Measurements from ENCODE around the gene GJC1.

- TF ChIP-seq POLR2AphosphoS5 (IDR thresholded peaks at IDR 0.05; ENCODE audit: low read depth, low read length): no peak
- TF ChIP-seq TEAD4 (IDR thresholded peaks at IDR 0.05; ENCODE audit: borderline replicate concordance, insufficient read depth): no peak
- no peak for TF ChIP-seq TAF1 (IDR thresholded peaks at IDR 0.05; ENCODE audit: borderline replicate concordance, low read depth, low read length)
- TF ChIP-seq, protein P1, sequence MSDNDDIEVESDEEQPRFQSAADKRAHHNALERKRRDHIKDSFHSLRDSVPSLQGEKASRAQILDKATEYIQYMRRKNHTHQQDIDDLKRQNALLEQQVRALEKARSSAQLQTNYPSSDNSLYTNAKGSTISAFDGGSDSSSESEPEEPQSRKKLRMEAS (IDR thresholded peaks at IDR 0.05; ENCODE audit: low read depth): no peak
- TF ChIP-seq CTCF (IDR thresholded peaks at IDR 0.05): no peak
- no peak for TF ChIP-seq EZH2phosphoT487 (IDR thresholded peaks at IDR 0.05; ENCODE audit: borderline replicate concordance, low read depth)
- TF ChIP-seq EP300 (IDR thresholded peaks at IDR 0.05; ENCODE audit: borderline replicate concordance in 1 of 2, low read depth in 1 of 2, low read length in 1 of 2): no peak
- no peak for TF ChIP-seq ZBTB33 (IDR thresholded peaks at IDR 0.05; ENCODE audit: borderline replicate concordance, low read depth)
- TF ChIP-seq IRF3 (IDR thresholded peaks at IDR 0.05; ENCODE audit: low read depth, low read length): no peak
Observed at GRCh38 chr17:44761932-44762810, 67.9 kb downstream of the GJC1 start.
